Endothelial cell of umbilical vein (primary cell): ENCODE results near the gene RAB20. TPM values are rescaled to one million over a fixed set of nuclear protein-coding genes. Genes with fewer than 3 reads are reported as not detected.

Experiments
- BruUV-seq: library from RNA; stranded (reverse); fragments of 400-500 nt; replicated peaks from 2 replicates; lab custom pipeline; 2021; lab: Mats Ljungman, UMichigan
- CTCF ChIA-PET: fragments of 300-600, 350-600 bp; sonication (Branson Sonifier 250); formaldehyde crosslinking; loops from one replicate; lab custom pipeline; 2021; ENCODE audit warnings: antibody characterized with exemption, inconsistent platforms; lab: Charles Lee
- POLR2A ChIA-PET: fragments of 300-600, 350-600 bp; sonication (Branson Sonifier 250); formaldehyde crosslinking; loops from one replicate; lab custom pipeline; 2021; ENCODE audit warnings: antibody characterized with exemption, inconsistent platforms; lab: Charles Lee
- DNase-seq: peaks from one replicate; pipeline ENCODE4 v3.0.0-alpha.2; 2011; ENCODE audit warnings: low read depth, low spot score
- FAIRE-seq: peaks from 2 replicates; lab custom pipeline; 2011; peaks lifted over from hg19 to GRCh38; lab: Jason Lieb, UNC
- H2AFZ ChIP-seq: 2 replicates; pipeline ENCODE4 v1.6.0; 2012; ENCODE audit warnings: low read depth, low read length, control low read depth, inconsistent platforms
- H3K27ac ChIP-seq: 2 replicates; pipeline ENCODE4 v1.5.1; 2011; ENCODE audit warnings: low read depth, mild to moderate bottlenecking, control low read depth, low read length, moderate library complexity; ENCODE audit not compliant: insufficient read depth
- H3K27me3 ChIP-seq, 2 experiments: 2 replicates each; pipeline versions ENCODE4 v1.6.0 to v1.6.1; 2011; ENCODE audit warnings: low read length in 2 of 2, mixed read lengths in 1 of 2; ENCODE audit not compliant: control insufficient read depth in 2 of 2, insufficient read depth in 2 of 2
- H3K36me3 ChIP-seq, 2 experiments: 2 replicates in 1 of 2; 3 replicates in 1 of 2; pipeline ENCODE4 v1.5.1; 2011; ENCODE audit warnings: low read length in 2 of 2, mild to moderate bottlenecking in 1 of 2, moderate library complexity in 1 of 2; ENCODE audit not compliant: control insufficient read depth in 2 of 2, insufficient read depth in 2 of 2; ENCODE audit errors: extremely low read depth in 1 of 2
- H3K4me1 ChIP-seq: 3 replicates; pipeline ENCODE4 v1.5.1; 2011; ENCODE audit warnings: mild to moderate bottlenecking, low read length; ENCODE audit not compliant: control insufficient read depth, insufficient read depth; ENCODE audit errors: extremely low read depth
- H3K4me2 ChIP-seq: 2 replicates; pipeline ENCODE4 v1.6.1; 2011; ENCODE audit warnings: low read length, control low read depth, mixed read lengths; ENCODE audit not compliant: insufficient read depth
- H3K4me3 ChIP-seq, 3 experiments: fragments of 200-600 bp in 1 of 3; sonication (generic), shearing (Covaris generic) in 1 of 3; replicated peaks in 1 of 3; 2 replicates each; pipeline ENCODE4 v1.5.1; 2011 to 2016; ENCODE audit warnings: control low read depth in 3 of 3, low read length in 3 of 3, mild to moderate bottlenecking in 2 of 3, inconsistent platforms in 1 of 3, low read depth in 1 of 3, moderate library complexity in 1 of 3; ENCODE audit not compliant: insufficient read depth in 1 of 3
- H3K79me2 ChIP-seq: 2 replicates; pipeline ENCODE4 v1.6.0; 2012; ENCODE audit warnings: low read length, inconsistent platforms; ENCODE audit not compliant: control insufficient read depth, insufficient read depth
- H3K9ac ChIP-seq: replicated peaks from 2 replicates; pipeline ENCODE3; 2011; ENCODE audit warnings: low read length, control low read depth; ENCODE audit not compliant: insufficient read depth; ENCODE audit errors: extremely low read depth
- H3K9me1 ChIP-seq: replicated peaks from 3 replicates; pipeline ENCODE4 v1.6.0; 2011; ENCODE audit warnings: mild to moderate bottlenecking, low read length; ENCODE audit not compliant: control insufficient read depth, insufficient read depth; ENCODE audit errors: extremely low read depth
- H3K9me3 ChIP-seq: replicated peaks from 2 replicates; pipeline ENCODE4 v1.5.1; 2012; ENCODE audit warnings: low read length, inconsistent platforms; ENCODE audit not compliant: control insufficient read depth, insufficient read depth
- H4K20me1 ChIP-seq: replicated peaks from 2 replicates; pipeline ENCODE3; 2011; ENCODE audit warnings: mild to moderate bottlenecking, low read length; ENCODE audit not compliant: control insufficient read depth, insufficient read depth; ENCODE audit errors: extremely low read depth
- CTCF ChIP-seq, 2 donors: IDR thresholded peaks; 1 replicate in 1 of 2; 2 replicates in 1 of 2; pipeline ENCODE4 v1.5.1; 2011; ENCODE audit warnings: low read length in 2 of 2, mild to moderate bottlenecking in 2 of 2, moderate library complexity in 2 of 2, control low read depth in 1 of 2, inconsistent platforms in 1 of 2, low read depth in 1 of 2; ENCODE audit not compliant: insufficient read depth in 1 of 2; ENCODE audit errors: extremely low read depth in 1 of 2
- EZH2 ChIP-seq: IDR thresholded peaks from 2 replicates; pipeline ENCODE4 v1.6.1; 2012; ENCODE audit warnings: borderline replicate concordance, low read depth, mild to moderate bottlenecking, moderate library complexity, low read length, inconsistent platforms; ENCODE audit not compliant: severe bottlenecking
- FOS ChIP-seq: IDR thresholded peaks from 2 replicates; pipeline ENCODE4 v1.6.1; 2011; ENCODE audit warnings: mild to moderate bottlenecking, low read length, moderate library complexity, borderline replicate concordance; ENCODE audit not compliant: insufficient read depth
- GATA2 ChIP-seq: IDR thresholded peaks from 2 replicates; pipeline ENCODE4 v1.7.0; 2011; ENCODE audit warnings: low read depth, mild to moderate bottlenecking, moderate library complexity, mixed read lengths, low read length; ENCODE audit not compliant: insufficient read length, insufficient read depth
- JUN ChIP-seq: IDR thresholded peaks from 2 replicates; pipeline ENCODE4 v1.6.1; 2011; ENCODE audit warnings: borderline replicate concordance, low read depth; ENCODE audit not compliant: insufficient read length, insufficient read depth
- MAX ChIP-seq: IDR thresholded peaks from 2 replicates; pipeline ENCODE4 v1.6.1; 2011; ENCODE audit not compliant: insufficient read depth, insufficient read length
- MYC ChIP-seq: IDR thresholded peaks from one replicate; pipeline ENCODE4 v1.6.1; 2011; ENCODE audit warnings: mild to moderate bottlenecking, low read depth, low read length
- POLR2A ChIP-seq: IDR thresholded peaks from 2 replicates; pipeline ENCODE4 v1.6.1; 2012; ENCODE audit warnings: low read depth, mild to moderate bottlenecking, control low read depth, low read length
- POLR2AphosphoS5 ChIP-seq: IDR thresholded peaks from 2 replicates; pipeline ENCODE4 v1.6.1; 2012; ENCODE audit warnings: low read depth, mild to moderate bottlenecking, control low read depth, low read length, moderate library complexity; ENCODE audit not compliant: insufficient read depth
- dilution Hi-C: fragments of 300-500 bp; cut with MboI; formaldehyde crosslinking; loops from one replicate; pipeline ENCODE4 v1.15.0; 2019; ENCODE audit warnings: low sequenced_read_pairs; ENCODE audit not compliant: extremely low pct_ligation_motif_present
- intact Hi-C: fragments of 100-400 bp; cut with micrococcal nuclease; formaldehyde crosslinking; loops from one replicate; pipeline ENCODE4 v1.10.0; 2022
- polyA plus RNA-seq, 4 experiments: library from polyadenylated mRNA; depleted of rRNA in 3 of 4; stranded (reverse) in 3 of 4; unstranded in 1 of 4; fragments of >200 nt; gene quantifications; 2 replicates each; pipeline versions ENCODE4 v1.2.1 to v1.2.3, GENCODE V29; 2011 to 2012; ENCODE audit warnings: missing spikeins in 1 of 4
- total RNA-seq: library from RNA; stranded (reverse); gene quantifications from 2 replicates; pipeline ENCODE4 v1.2.3, GENCODE V29; 2021

The RAB20 gene
- total and polyA plus RNA-seq, 2 donors (not counting 3 experiments of a cell fraction or from before 2014, with no cell fraction given) = 1.3 to 1.7 TPM

- Histone ChIP-seq H3K79me2 (no peaks in the 10 kb centered on the region), H4K20me1 (no peaks in the 10 kb centered on the region), H3K9me3 (no peaks in the 10 kb centered on the region), H3K27me3 (no peaks in the 10 kb centered on the region), H3K9ac (no peak overlapping the region), H3K27ac (no peak overlapping the region), H3K4me3 (no peak overlapping the region), H2AFZ (no peak overlapping the region), H3K36me3 (no peaks in the 10 kb centered on the region), H3K9me1 (no peaks in the 10 kb centered on the region), H3K4me1 (peaks cover 9% of the 10 kb centered on the region), H3K4me2 (no peak overlapping the region)
- no peak for TF ChIP-seq FOS
- TF ChIP-seq CTCF (IDR thresholded peaks at IDR 0.05; ENCODE audit: extremely low read depth in 1 of 2, insufficient read depth in 1 of 2, low read depth in 1 of 2, low read length in 2 of 2) = no peak
- no peak for TF ChIP-seq GATA2
- TF ChIP-seq MAX = no peak
- no peak for TF ChIP-seq POLR2A
- TF ChIP-seq MYC = no peak
- no peak for TF ChIP-seq POLR2AphosphoS5
- TF ChIP-seq EZH2 = no peak
- no peak for TF ChIP-seq JUN
- FAIRE-seq (no peak), DNase-seq (no peak)
- dilution Hi-C loops = no loop called here
- ChIA-PET CTCF (no interaction called here), POLR2A (no interaction called here)
- intact Hi-C loops = no loop called here
- no TSS peak for BruUV-seq
Measured at GRCh38 chr13:110542169-110542796, 19.2 kb downstream of the RAB20 start.
